ENCODE measurements around the gene KDM6A.

GRCh38 chrX:44897539-44897938 lies 24.6 kb downstream of the KDM6A start:
- no peak for TF ChIP-seq TOX (CRISPR knock-in tag; IDR thresholded peaks at IDR 0.05; ENCODE audit: borderline replicate concordance)
- no peak for TF ChIP-seq ZNF8 (CRISPR knock-in tag; IDR thresholded peaks at IDR 0.05)
- TF ChIP-seq TSHZ2 (CRISPR knock-in tag; IDR thresholded peaks at IDR 0.05) = no peak
- no peak for TF ChIP-seq RARB (CRISPR knock-in tag; IDR thresholded peaks at IDR 0.05)
- TF ChIP-seq SNAI2 (CRISPR knock-in tag; IDR thresholded peaks at IDR 0.05) = no peak
- TF ChIP-seq CREB5 (CRISPR knock-in tag; IDR thresholded peaks at IDR 0.05; ENCODE audit: low read depth) = no peak
- TF ChIP-seq CSDC2 (CRISPR knock-in tag; IDR thresholded peaks at IDR 0.05) = no peak
- TF ChIP-seq ARNTL (CRISPR knock-in tag; IDR thresholded peaks at IDR 0.05; ENCODE audit: borderline replicate concordance, low read depth) = no peak
- TF ChIP-seq CSRNP3 (CRISPR knock-in tag; IDR thresholded peaks at IDR 0.05) = no peak

Measured in SK-N-SH treated with all-trans-retinoic acid at 6 μM for 48 hours (cell line).